ENCODE measurements around the gene MED27. TPM values are rescaled to one million over a fixed set of nuclear protein-coding genes. Genes with fewer than 3 reads are reported as not detected.

MED27 gene
- total and polyA plus RNA-seq, 9 of the 15 experiments (the other 6 are each of a cell fraction or from before 2014, with no cell fraction given): 24.4 to 91.0 (median 36.1) TPM

- 2% methylated on average over 9 of the region's 9 CpGs for WGBS (ENCODE audit: insufficient coverage, low coverage, missing lambda C conversion rate)
- no peak overlapping the region for H2AFZ ChIP-seq (ENCODE audit: low read depth, low read length)
- peaks cover 15% of the 10 kb centered on the region for H4K20me1 ChIP-seq (replicated peaks; ENCODE audit: control insufficient read depth, insufficient read depth, low read length)
- CTCF ChIA-PET (ENCODE audit: low intra/inter-chr PET ratio): no interaction called here
- POLR2A ChIA-PET: interaction anchor here (0.6 kb wide), 2 partner anchors 21 to 28 kb away, joined by 3 to 4 read pairs; no protein-coding TSS in a partner anchor
- in situ Hi-C loops (cut with MboI): no loop called here
- peak; percentile 26 for TF ChIP-seq ZFP36 (IDR thresholded peaks at IDR 0.05; ENCODE audit: low read depth, low read length, partially characterized antibody)
- 0 out of 2 replicates have a peak, but pooled peaks have one; percentile 42 for TF ChIP-seq FOSL1 (tag; conservative IDR thresholded peaks at IDR 0.05)
- TF ChIP-seq ZNF655 (CRISPR knock-in tag; IDR thresholded peaks at IDR 0.05): no peak
- H3K36me3 ChIP-seq (ENCODE audit: control insufficient read depth, insufficient read depth, low read length): no peaks in the 10 kb centered on the region
- H3K9me1 ChIP-seq (ENCODE audit: control insufficient read depth, insufficient read depth, low read length): no peaks in the 10 kb centered on the region
- H3K4me1 ChIP-seq (replicated peaks in 1 of 2; ENCODE audit: control insufficient read depth in 2 of 2, insufficient read depth in 2 of 2, low read length in 2 of 2): no peaks in the 10 kb centered on the region; a peak in 1 of 5 replicates
- BruUV-seq (replicated peaks): no TSS peak
- no peaks in the 10 kb centered on the region for H3K9me3 ChIP-seq (replicated peaks; ENCODE audit: control insufficient read depth, insufficient read depth, low read depth, low read length)
- H3K27me3 ChIP-seq (ENCODE audit: control insufficient read depth in 2 of 2, insufficient read depth in 2 of 2, low read length in 2 of 2): peaks cover 38 to 90% of the 10 kb centered on the region in 2 experiments
- DNase-seq (ENCODE audit: extremely low read depth in 1 of 4, low spot score in 3 of 4) (no peak), FAIRE-seq (no peak), ATAC-seq (no peak)
- H3K4me2 ChIP-seq (ENCODE audit: insufficient read depth, low read length): no peak overlapping the region
- intact Hi-C loops (cut with micrococcal nuclease): no loop called here
- no peaks in the 10 kb centered on the region for H3K79me2 ChIP-seq (ENCODE audit: control insufficient read depth, insufficient read depth, low read length)
- no peak overlapping the region for H3K27ac ChIP-seq (ENCODE audit: extremely low read depth, low read depth, low read length)
- no peak overlapping the region for H3K9ac ChIP-seq (ENCODE audit: insufficient read depth in 1 of 2, low read depth in 2 of 2, low read length in 2 of 2)
- no peak overlapping the region for H3K4me3 ChIP-seq
Measured at GRCh38 chr9:131813116-131813515, 266.6 kb downstream of the MED27 start.

All from K562 (cell line).